ENCODE results near the gene THEM5.

The THEM5 gene

DNA sequence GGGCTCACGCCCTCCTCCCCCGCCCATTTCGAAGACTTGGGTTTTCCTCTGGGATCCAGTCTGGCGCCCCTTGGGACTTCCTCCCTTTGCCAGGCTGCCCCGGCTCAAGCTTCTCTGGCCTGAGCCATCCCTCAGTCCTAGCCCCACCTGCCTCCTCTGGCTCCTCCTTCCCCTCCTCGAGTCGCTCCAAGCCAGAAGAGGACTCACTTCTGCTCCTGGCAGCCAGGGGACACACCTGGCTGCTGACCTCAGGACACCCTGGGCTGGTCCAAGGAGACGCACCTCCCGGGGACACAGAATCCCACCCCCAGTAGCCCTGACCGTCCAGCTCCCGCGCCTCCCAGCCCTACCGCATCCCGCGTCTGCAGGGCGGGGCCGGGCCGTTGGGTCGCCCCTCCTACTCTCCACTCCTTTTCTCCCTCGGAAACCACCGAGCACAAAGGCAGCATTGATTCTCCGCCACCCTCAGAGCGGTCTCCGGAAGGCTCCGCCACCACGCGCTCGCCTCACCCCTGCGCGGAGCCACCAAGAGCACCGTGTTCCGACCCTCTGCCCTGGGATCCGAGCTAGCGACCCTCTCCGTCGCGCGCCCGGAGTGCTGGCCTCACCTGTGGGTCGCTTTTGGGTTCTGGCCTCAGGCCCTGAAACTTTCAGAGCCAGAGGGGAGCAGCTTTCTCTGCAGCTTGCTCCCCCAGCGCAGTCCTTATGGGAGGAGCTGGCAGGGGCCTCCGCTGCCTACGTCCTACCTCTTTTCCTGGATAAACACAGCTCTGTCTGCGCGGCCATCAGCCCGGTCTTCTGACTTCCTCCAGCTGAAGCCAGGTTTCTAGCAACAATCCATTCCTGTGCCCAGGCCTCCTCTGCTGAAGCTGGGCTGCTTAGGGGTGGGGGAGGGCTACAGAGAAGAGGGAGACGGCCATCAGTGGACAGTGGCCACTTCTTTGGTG, 13.8 kb downstream of the THEM5 start, which contains the start of gene C2CD4D:
TSS of gene C2CD4D (minus strand) at position 364 of the 947 bp plus-strand sequence. CDS start 831 bp downstream, outside the sequence.
- DNase-seq (ENCODE audit: low spot score) = peak; percentile 87

DNA sequence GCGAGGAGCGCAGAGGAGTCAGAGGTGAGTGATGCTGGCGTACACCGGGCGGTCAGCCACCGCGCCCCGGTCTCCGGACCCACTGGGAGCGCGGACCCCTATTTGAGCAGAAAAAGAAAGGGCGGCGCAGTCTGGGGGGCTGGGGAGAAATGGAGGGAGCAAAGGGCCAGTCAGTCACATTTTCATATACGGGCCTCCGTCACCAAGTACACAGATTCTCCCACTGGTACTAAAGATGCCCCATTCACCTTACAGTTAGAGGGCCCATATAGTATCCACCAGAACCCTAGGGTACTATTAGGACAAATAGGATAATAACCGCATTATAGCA, 14.5 kb downstream of the THEM5 start:
- DNase-seq (ENCODE audit: low spot score) = no peak

DNA sequence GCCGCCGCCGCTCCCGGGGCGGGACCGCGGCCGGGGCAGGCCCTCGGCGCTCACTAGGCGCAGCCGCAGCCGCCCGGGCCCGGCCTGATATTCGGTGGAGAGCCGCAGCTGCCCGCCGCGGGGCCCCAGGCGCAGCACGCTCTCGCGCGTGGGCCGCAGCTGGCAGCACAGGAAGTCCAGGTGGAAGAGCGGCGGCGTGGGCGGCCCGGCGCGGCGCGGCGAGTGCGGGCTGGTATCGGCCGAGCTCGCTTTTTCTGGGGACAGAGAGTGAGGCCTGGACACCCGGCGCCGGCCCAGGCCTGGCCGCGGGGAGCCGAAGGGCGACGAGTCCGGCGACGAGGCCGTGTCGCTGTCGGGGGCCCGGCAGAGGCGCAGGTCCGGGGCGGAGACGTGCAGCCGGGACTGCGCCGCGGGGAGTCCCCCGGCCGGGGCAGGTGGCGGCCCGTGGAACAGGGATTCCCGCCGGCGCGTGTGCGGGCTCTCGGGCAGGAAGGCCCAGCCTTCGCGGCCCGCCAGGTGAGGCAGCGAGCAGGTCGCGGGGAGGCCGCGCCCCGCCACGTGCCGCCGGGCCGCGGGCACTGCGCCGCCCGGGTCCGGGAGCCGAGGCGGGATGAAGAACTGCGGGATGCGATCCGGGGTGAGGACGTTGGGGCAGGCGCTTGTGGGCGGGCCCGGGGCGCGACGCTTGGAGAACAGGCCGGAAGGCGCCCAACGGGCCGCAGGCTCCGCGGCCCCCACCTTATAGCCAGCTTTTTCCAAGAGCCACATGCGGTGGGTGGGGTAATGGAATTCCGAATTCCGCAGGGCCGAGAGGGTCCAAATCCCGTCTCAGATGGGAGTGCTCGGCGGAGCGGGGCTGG, 15.1 kb downstream of the THEM5 start:
- no peak for DNase-seq (ENCODE audit: low spot score)

DNA sequence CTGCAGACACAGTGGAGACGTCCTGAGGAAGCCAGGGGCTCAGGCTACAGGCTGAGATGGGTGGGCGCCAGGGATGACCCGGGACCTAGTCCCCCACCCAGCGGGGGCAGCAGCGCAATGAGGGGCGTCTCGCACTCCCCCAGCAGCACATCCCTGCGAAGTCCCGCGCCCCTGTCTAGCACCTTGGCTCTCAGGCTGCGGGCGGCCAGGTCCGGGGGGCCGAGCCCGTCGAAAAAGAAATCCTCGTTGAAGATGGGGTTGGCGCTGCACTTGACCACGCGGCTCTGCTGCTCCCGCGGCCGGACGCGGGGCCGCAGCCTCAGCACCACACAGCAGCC, 15.7 kb downstream of the THEM5 start:
- DNase-seq (ENCODE audit: low spot score) = no peak

DNA sequence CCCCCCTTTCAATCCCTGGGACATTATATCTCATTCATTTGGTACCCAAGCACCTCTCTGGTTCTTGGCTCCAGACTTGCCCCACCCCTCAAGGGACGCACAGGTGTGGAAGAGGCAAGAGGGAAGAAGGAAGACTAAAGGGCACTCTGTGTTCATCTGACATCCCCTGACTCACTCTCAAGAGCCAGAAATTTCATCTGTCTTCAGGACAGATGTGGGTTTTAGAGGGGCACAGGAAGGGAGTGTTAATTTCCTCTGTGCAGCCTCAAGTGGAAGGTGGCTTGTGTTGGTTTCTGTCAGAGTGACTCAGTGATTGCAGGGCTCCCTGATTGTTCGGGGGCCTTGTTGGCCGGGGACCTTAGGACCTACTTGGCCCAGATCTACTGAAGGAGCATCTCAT, 16.3 kb downstream of the THEM5 start:
- DNase-seq (ENCODE audit: low spot score) = no peak

DNA sequence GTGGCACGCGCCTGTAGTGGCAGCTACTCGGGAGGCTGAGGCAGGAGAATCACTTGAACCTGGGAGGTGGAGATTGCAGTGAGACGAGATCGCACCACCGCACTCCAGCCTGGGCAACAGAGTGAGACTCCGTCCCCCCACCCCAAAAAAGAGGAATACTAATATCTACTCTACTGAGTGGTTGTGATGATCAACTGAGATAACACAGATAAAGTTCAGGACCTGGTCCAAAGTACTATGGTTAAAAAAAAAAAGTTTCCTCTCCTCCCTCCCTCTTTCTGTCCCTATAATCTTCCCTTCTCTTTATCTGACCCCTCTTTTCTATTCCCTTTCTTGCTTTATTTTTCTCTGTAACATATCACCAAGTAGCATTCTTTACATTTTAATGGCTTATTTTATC, 17.9 kb downstream of the THEM5 start:
- no peak for DNase-seq (ENCODE audit: low spot score)

DNA sequence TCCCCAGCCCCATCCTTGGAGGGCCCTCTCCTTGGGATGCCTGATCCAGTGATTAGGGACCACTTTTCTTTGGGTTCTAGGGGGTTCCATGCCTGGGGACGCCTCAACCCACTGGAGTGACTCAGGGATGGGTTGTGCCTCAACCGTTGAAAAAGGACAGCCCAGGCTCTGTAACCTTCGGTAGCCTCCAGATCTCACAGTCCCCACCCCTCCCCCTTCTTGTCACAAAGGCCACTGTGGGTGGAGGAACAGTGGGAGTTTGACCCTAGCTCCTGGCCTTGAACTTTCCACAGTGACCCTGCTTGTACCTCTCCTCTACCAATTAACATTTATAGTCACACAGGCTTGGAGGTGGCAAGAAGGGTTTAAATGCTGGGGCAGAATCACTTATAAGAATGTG, 19.3 kb downstream of the THEM5 start:
- DNase-seq (ENCODE audit: low spot score) = no peak

DNA sequence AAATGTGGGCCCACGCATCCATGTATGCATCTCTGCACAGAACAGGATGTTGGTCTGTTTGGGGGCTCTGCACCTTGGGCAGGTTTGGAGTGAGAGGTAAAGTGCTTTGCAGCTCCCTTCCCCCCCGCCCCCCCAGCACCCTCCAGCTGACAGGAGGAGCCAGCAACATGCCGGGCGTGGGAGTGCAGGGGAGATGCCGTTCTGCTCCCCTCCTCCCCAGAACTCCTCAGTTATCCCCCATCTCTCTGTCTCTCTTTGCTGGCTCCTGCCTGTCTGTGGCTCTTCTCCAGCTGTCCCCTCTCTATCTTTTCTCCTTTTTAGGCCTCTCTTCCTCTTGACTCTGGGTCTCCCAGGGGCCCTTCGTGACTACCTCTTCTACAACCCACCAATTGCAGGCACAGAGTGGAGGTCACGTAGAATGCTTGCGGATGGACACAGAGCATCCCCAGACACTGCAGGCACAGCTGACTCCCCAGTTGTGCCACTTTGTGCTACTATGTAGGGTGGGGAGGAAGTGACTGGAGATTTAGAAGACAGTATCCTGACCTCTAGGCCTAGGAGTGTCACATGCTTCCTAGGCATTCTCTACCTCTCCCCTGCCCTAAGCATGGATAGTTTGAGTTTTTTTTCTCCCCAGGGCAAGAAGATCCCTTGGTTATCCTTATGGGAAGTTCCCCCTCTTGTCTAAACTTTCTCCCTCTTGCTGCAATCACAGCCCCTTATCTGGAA, 20.2 kb downstream of the THEM5 start:
- no peak for DNase-seq (ENCODE audit: low spot score)

DNA sequence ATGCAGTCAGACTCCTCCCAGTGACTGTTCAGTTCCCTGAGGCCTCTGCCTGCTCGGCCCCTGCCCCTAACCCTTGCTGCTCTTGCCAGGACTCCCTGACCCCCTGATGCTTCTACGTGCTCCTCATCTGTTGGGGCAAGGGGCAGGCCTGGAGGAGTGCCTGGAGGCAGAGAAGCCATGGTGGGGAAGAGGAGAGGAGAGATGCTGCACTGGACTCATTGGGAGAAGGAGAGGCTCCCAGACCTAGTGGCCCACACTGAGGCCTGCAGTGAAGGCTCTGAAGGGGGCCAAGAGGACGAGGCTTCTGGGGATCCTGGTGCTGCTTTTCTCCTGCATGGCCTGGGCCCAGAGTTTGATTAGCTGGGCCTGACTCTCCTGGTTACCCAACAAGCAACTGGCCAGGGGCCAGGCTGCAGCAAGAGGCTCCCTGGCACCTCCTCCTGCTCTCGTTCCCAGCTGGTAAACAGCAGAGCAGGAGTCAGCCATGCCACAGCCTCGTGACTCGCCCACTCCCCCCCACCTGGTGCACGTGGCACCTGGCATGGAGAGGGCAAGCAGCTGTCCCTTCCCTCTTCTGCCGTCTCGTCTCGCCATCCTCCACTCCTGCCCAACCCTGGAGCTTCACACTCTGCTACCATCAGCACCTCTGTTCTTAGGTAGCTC, 21.1 kb downstream of the THEM5 start:
- DNase-seq (ENCODE audit: low spot score) = no peak

DNA sequence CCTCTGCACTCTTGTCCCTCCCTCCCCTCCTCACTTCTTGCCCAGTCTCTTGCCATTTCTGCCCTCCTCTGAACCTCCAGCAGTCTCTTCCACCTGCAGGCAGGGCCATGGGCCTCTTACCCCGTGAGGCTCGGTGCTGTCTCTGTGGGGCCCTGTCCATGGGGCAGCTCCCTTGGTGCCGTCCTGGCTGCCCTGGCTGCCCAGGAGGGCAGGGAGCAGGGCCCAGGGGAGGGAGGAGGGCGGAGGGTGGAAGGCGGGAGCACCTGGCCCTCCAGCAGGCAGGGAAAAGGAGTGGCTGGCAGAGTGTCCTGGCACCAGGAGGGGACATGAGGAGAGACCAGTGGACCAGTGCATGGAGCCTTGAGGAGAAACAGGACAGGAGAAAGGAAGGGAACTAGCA, 21.9 kb downstream of the THEM5 start, which contains the start of gene RORC:
TSS of gene RORC (minus strand) at position 198 of the 400 bp plus-strand sequence. CDS start at position 160, 38 bp downstream.
- no peak for DNase-seq (ENCODE audit: low spot score)

DNA sequence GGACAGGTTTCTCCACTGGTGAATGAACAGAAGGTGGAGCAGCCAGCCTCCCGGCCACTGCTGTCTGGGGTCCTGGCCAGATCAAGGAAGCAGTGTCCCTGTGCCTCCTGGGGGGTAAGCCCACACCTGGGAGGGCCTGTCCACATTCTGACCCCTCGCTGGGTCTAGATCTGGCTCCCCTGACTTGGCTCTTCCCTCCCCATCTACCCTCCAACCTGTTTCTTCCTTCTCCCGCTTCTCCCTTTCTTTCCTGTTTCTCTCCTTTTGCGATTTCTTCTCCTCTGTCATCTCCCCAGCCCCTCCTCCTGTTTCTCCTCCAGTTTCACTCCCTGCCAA, 22.3 kb downstream of the THEM5 start:
- DNase-seq (ENCODE audit: low spot score) = no peak

DNA sequence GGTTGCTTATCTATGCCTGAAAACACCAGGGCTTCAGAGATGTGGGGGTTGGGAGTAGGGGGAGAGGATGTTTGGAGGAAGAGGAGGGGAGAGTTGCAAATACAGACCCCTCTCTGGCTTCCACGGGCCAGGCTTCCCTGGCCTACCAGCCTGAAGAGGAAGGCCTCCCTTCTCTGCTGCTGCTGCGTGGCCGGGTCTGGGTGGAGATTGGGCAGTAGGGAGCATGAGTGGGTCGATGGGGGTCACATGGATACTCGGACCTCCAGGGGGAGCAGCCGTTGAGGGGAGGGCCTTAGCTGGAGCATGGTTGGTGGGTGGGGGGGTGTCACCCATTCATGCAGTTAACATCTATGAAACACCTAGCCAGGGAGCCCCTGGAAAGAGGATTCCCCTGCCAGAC, 23.5 kb downstream of the THEM5 start:
- no peak for DNase-seq (ENCODE audit: low spot score)

DNA sequence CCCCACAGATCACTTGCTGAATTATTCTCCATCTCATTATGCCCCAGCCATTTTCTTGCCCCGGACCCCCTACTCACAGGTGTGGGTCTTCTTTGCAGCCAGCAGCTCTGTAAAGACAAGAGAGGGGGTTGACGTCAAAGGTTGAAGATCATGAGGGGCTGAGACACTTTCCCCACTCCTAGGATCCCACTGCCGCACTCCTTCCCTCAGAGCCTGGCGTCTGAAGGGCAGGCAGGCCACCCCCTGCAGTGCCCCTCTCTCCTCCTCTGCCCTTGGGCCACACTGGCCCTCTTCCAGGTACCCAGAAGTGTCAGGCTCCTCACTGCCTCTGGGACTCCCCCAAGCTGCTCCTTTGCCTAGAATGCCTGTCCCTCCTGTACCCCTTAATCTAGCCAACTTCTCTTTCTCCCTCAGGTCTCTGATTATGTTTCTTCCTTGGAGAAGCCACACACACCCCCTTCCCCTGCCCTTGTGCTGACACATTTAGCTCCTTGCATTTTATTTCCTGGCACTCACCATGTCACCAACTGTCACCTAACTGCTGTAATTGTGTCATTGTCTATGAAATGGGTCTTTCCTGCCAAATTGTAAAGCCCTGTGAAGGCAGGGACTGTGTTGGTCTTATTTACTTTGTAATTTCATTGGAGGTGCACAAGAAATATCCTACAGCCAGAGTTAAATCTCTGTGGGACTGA, 24.0 kb downstream of the THEM5 start:
- DNase-seq (ENCODE audit: low spot score) = no peak

DNA sequence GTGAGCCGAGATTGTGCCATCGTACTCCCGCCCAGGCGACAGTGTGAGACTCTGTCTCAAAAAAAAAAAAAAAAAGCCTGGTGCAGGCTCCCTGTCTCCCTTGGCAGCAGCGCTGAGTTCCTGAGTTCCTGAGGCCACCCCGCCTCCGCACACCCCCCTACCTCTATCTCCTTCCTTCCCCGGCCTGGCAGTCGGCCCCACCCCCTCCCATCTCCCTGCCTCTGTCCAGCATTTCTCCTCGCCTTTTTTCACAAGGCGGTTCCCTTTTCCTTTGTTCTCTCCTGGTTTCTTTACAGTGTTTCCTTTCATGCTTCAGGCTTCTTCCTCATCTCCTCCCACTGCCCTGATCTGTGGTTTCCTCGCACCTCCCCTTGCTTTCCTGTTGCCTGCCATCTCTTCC, 24.6 kb downstream of the THEM5 start:
- no peak for DNase-seq (ENCODE audit: low spot score)

DNA sequence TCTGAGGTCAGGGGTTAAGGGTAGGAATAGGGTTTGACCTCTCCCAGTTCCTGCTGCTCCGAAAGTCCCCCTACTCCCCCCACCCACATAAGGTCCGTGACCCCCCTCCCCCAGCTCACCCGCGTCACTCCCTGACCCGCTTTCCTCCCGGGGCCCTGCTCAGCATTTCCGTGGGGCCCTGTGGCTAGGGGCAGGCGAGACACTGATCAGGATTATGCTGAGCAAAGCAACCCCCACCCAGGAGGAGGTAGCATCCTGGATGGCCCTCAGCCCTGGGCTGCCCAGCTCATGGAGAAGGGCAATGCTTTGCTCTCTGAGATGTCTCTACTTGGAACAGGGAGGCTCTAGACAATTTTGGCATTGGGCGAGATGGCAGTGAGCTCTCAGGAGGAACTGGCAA, 25.7 kb downstream of the THEM5 start:
- DNase-seq (ENCODE audit: low spot score) = no peak

DNA sequence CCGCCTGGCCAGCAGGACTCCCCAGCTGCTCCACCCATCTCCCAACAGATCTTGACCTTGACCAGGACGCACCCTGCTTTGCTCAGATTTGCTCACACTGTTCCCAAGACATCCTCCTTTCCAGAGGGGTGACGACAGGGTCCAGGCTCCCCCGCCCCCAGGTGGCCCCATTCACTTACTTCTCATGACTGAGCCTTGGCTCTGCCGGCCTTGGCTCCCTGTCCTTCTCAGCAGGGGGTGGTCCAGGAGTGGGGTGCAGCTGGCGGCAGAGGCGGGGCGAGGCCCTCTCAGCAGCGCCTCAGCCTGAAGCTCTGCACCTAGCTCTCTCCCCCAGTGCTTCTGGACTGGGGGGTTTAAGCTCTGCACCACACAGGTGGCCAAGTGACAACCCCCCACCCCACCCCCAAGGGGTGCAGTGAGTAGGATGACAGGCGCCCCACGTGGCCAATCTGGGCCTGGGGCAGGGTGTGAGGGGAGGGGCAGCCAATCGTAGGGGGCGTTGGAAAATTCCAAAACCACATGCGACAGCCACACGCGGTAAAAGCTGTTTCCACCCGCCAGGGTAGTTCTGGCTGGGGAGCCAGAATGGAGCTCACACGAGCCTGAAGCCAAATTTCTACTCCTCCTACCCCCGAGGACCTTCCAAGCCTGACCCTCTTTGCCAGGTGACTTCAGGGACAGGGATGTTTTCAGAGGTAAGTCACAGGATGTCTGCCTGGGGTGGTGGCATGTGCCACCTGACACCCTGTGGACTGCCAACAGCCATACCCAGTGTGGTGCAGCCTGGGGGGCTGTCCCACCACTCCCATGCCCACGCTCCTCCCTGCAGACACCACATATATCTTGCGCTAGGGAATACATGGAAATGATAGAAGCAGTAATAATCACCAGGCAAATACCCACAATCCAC, 27.5 kb downstream of the THEM5 start:
- DNase-seq (ENCODE audit: low spot score) = no peak

DNA sequence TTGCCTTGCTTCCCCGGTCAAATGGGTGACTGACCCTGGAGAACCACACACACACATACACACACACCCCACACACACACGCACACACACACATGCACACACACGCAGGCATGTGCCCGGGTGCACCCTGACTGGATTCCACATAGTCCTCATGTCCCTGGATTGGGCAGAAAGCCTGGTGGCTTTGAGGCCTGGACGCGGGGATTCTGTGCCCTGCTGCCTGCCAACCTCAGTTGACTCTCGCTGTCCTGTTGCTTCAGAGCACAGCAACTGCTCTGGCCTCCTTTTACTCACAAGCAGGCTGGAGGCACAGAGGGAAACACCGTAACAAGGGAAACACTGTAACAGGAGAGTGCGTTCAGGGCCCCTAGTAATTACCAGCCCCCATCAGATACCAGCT, 28.3 kb downstream of the THEM5 start:
- no peak for DNase-seq (ENCODE audit: low spot score)

DNA sequence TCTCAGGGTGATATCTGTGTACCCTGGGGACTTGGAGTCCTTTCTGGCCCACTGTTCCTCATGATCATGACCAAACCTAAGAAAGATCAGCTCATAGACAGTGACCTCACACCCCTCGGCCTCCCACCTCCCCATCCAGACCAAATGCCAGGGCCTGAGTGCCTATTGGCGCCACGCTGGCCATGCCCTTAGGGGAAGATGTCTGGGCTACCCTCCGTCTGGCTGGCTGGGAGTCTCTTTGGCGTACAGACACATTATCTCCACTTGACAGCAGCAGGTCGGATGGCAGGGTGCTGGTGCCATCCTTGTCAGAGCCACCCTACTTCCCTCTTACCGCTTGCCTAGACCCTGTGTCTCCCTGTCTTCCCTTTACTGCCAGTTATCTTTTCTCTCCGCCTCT, 30.3 kb downstream of the THEM5 start:
- DNase-seq (ENCODE audit: low spot score) = no peak

DNA sequence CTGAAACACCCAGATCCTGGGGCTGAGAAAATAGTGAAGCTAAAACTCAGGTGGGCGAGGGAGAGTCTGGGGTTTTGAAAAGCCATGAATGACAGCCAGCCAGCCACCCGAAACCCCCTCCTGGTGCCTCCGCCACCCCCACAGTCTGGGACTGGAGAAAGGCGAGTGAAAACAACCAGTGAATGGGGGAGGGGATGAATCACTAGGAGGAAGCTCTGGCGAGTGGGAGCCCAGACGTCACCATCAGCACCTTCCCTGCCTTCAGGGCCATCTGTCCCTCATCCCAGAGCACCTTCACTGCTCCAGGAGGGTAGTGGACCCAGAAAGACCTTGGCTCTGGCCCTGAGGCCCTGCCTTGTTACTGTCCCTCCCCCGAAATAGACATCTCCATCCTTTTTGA, 31.1 kb downstream of the THEM5 start:
- DNase-seq (ENCODE audit: low spot score) = no peak

DNA sequence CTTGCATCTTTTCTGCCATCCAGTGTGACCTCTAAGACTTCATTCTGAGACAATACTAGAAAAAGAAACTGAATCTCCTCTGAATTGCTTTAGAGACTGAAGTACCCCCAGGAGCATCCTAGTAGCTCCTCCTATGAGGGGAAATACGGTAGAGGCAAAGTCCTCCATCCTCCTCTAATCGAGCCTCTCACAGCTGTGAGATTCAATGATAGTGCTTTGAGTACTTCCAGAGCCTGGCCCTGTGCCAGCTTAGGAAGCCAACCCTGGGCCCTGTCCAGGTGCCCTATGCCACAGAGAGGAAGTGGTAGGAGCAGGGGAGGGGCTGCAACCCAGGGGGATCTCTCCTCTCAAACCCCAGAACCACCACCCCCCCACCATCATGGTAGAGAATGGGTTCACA, 32.6 kb downstream of the THEM5 start:
- DNase-seq (ENCODE audit: low spot score) = no peak
